GM12801 (cell line): ENCODE results near the gene EMC8.

Experiments
- TF ChIP-seq, protein P1 (sequence below): IDR thresholded peaks from one replicate; pipeline ENCODE4 v1.5.1; 2011; ENCODE audit warnings: control low read depth; ENCODE audit not compliant: insufficient read length; ENCODE audit errors: extremely low read depth

The EMC8 gene

DNA sequence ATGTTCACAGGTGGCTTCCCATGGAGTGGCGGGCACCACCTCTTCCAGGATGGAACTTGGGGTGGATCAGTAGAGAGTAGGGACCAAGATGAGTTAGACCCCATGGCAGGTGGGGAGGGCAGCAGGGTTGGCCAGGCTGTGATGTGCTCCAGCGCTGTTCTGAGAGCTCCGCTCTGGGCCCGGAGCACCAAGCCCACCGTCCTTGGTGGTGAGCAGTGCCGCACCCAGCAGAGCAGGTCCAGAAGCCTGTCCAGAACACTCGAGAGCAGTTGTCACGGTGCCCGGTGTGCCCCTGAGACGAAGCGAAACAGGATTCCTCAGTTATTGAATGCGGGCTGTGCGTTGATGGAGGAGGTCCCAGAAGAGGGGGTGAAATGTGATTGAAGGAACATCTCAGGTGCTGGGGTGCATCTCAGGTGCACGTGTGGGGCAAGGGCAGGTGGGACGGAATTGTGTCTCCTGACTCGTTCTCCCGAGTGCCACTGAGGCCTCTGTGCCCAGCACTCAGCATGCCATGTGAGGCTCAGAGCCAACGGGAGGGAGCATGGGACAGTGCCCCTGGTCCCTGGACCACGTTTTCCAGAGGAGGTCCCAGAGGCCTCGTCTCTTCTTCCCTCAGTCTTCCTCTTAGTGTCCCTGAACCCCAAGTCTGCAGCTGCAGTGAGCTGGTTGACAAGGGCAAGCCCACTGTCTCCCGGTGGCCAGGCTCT, 39.7 kb upstream of the EMC8 start:
- TF ChIP-seq, protein P1, sequence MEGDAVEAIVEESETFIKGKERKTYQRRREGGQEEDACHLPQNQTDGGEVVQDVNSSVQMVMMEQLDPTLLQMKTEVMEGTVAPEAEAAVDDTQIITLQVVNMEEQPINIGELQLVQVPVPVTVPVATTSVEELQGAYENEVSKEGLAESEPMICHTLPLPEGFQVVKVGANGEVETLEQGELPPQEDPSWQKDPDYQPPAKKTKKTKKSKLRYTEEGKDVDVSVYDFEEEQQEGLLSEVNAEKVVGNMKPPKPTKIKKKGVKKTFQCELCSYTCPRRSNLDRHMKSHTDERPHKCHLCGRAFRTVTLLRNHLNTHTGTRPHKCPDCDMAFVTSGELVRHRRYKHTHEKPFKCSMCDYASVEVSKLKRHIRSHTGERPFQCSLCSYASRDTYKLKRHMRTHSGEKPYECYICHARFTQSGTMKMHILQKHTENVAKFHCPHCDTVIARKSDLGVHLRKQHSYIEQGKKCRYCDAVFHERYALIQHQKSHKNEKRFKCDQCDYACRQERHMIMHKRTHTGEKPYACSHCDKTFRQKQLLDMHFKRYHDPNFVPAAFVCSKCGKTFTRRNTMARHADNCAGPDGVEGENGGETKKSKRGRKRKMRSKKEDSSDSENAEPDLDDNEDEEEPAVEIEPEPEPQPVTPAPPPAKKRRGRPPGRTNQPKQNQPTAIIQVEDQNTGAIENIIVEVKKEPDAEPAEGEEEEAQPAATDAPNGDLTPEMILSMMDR, result no peak

DNA sequence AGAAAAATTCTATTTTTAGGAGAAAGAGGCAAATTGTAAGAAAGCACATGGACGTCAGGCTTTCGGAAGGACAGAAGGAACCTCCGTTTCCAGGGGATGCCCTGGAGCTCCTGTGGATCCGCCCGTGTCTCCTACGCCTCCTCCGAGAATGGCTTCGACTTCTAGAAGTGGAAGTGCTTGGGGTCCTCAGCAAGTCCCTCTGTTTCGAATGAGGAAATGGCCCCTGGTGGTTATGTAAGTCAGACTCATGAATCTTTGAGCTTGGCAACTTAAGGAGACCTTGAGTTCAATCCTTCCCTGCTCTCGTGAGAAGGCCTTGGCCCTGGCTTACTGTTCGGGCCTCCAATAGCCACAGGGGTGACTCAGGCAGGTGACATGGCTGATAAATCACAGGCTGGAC, 39.0 kb upstream of the EMC8 start:
- TF ChIP-seq, protein P1, result no peak

DNA sequence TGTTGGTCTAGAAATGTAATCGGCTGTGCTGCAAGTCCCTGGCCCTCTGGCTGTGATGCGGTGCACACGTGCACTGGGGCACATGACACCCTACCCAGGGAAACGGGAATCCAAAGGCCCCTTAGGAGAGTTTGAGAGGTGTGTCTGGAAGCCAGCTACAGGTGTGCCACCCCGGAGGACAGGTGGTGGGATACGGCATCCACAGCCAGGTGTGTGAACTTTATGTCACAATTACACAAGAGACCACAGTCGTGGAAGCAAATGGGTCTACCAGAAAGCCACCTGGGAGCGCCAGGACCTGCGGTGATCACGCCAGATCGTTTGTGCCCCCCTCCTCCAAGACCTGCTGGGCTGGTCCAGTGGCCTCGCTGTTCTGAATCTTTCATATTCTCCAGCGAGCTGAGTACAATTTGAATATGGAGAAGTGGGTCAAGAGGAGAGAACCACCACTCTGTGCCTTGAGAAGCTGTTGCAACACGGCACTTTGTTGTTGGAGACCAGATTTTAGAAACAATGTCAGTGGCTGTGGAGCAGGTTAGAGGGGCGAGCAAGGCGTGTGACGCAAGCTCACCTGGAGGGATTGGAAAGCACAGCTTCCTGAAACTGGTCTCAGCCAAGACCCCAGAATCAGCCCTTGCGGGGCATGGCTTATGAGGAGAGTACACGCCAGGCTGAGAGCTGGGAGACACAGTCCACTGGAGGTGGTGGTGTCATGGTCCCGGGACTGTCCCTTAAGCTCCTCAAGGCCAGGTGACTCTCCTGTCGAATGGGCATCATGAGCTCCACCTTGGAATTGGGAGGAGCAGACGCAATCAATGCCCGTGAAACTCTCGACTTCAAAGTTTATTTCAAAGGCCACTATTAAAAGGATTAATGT, 37.6 kb upstream of the EMC8 start:
- TF ChIP-seq, protein P1, result no peak

DNA sequence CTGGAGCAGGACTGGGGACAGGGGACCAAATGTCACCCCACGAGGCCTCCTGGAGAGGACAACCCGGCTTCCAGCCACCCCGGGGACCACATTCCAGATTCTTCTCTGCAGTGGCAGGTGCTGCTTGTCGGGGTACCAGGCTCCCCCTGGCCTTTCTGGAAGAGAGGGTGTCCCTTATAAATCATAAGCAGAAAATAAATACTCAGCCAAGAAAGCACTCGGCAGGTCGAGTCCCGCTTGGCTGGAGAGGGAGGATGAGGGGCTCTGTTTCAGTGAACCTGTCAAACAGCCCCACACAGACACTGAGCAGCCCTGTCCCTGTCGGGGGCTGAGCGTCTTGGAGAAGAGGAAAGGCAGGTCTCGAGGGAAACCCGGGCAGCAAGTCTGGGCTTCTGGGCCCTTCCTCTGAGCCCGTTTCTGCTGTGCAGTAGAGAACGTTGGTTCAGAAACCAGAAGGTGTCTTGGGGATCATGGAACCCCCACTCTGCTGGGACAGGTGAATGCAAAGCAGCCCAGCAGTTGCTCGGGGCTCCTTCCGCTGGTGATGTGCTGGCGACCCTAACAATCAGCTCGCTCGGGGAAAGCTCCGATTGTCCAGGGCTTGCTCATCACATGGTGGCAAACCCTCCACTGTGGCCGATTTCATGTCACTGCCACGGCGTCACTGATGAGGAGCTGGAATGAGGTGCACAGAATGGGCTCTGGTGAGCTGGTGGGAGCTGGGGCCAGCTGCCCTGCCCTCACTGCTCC, 36.8 kb upstream of the EMC8 start:
- TF ChIP-seq, protein P1, result no peak

DNA sequence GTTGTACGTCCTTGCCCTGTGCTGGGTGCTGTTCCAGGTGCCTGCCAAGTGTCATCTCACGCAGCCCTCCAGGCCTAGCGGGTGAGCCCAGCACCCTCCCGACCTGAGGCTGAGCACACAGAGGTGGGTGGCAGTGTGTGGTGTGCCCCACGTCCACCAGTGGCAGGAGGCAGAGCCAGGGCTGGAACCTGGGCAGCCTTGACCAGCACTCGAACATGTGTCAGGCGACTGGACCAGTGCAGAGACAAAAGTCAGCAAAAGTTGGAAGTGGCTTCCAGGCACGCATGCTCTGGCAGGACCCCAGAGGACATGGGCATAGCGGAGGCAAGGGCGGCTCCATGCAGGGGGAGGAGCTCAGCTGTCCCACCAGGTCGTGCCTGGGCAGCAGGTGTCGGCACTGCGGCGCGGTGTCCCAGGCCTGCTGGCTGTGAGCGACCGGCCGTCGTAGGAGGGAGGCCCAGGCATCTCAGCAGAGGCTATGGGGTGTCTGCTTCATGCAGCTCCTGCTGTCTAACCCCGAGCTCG, 35.9 kb upstream of the EMC8 start:
- TF ChIP-seq, protein P1, result no peak

DNA sequence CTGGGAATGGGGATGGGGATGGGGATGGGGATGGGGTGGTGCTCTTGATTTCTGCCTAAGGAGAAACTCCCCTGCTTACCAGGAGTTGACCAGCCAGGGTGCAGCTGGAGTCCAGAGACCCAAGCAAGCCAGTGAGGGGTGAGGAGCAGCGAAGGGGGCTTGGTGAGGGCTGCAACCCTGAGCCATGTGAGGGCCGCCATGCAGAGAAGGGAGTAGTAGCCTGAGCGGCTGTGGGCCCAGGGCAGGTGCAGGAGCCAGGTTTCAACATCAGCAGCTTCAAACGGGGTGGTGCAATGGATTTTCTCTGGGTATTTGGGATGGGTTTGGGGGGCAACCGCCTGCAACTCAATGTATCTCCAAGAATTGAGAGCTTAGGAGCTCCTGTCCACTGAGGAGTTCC, 35.4 kb upstream of the EMC8 start:
- TF ChIP-seq, protein P1, result no peak

DNA sequence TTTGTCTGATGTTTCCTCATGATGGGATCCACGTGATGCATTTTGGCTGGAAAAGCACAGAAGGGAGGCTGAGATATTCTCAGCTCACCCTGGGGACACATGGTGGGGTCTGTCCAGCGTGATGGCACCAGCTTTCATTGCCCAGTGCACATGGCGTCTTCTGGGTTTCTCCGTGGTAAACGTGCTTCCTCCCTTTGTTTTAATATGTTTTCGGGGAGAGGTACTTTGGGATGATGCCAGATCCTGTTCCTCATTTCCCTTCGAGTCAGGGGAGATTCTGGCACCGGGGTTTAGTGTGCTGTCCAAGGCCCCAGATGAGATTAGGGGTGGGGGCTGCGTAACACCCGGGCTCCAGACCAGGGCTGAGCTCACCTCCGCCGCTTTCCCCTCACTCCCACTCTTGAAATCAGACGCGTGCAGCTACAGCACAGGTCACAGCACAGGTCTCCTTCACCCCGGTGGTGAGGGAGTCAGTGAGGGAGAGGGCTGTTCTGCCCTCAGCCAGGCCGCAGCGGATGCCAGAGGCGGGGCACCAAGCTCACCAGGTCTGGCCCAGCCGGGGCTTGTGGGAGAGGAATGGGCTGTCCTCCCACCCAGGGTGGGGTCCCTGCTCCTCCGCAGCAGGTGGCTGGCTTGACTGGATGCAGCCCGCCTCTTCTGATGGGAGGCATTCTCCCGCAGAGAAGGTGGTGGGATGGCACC, 34.0 kb upstream of the EMC8 start:
- TF ChIP-seq, protein P1, result no peak
